Measurements from ENCODE around the gene DMAP1.

DMAP1 gene

GRCh38 chr1:44266400-44267344 is 53.4 kb downstream of the DMAP1 start:
- TF ChIP-seq, protein P1, sequence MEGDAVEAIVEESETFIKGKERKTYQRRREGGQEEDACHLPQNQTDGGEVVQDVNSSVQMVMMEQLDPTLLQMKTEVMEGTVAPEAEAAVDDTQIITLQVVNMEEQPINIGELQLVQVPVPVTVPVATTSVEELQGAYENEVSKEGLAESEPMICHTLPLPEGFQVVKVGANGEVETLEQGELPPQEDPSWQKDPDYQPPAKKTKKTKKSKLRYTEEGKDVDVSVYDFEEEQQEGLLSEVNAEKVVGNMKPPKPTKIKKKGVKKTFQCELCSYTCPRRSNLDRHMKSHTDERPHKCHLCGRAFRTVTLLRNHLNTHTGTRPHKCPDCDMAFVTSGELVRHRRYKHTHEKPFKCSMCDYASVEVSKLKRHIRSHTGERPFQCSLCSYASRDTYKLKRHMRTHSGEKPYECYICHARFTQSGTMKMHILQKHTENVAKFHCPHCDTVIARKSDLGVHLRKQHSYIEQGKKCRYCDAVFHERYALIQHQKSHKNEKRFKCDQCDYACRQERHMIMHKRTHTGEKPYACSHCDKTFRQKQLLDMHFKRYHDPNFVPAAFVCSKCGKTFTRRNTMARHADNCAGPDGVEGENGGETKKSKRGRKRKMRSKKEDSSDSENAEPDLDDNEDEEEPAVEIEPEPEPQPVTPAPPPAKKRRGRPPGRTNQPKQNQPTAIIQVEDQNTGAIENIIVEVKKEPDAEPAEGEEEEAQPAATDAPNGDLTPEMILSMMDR (IDR thresholded peaks at IDR 0.05; ENCODE audit: insufficient read depth, low read length, missing control alignments) = no peak
- no peak for DNase-seq (ENCODE audit: low read depth, low spot score)
- no peak overlapping the region for H3K4me3 ChIP-seq (ENCODE audit: low read depth, low read length)
- ChIA-PET POLR2A (no interaction called here), CTCF (interaction anchor here (1.0 to 3.3 kb wide), 4 partner anchors 12 to 53 kb away, joined by 4 to 14 read pairs (median 6); no protein-coding TSS in a partner anchor)

GRCh38 chr1:44267438-44267837 is 54.2 kb downstream of the DMAP1 start:
- POLR2A ChIA-PET = no interaction called here
- no peak overlapping the region for H3K4me3 ChIP-seq (ENCODE audit: low read depth, low read length)
- CTCF ChIA-PET = interaction anchor here (1.1 to 3.3 kb wide), 4 partner anchors 9 to 29 kb away, joined by 3 to 14 read pairs (median 6); no protein-coding TSS in a partner anchor
- no peak for DNase-seq (ENCODE audit: low read depth, low spot score)
- TF ChIP-seq, protein P1 (IDR thresholded peaks at IDR 0.05; ENCODE audit: insufficient read depth, low read length, missing control alignments) = no peak

DNA sequence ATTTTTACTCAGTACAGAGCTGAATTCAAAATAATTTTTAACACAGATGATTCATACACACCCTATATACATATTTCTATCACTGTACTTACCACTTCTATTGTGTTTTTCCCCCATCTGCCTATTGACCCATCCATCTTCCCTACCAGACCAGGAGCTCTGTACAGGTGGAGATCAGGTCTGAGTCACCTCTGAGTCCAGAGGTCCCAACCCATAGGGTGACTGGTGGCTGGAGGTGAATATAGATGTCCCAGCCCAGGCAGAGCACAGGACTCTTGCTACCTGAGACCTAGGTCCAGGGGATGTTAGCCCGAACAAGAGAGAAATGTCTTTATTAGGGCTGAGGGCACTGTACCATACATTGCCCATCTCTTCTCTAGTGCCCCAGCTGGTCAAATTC is 54.8 kb downstream of the DMAP1 start:
- no peak overlapping the region for H3K4me3 ChIP-seq (ENCODE audit: low read depth, low read length)
- CTCF ChIA-PET = interaction anchor here (0.9 to 2.3 kb wide), 5 partner anchors 10 to 30 kb away, joined by 3 to 7 read pairs (median 3); no protein-coding TSS in a partner anchor
- POLR2A ChIA-PET = no interaction called here
- DNase-seq (ENCODE audit: low read depth, low spot score) = no peak
- TF ChIP-seq, protein P1 (IDR thresholded peaks at IDR 0.05; ENCODE audit: insufficient read depth, low read length, missing control alignments) = no peak

All from AG04449 (cell line).